NCI-H2081 (cell line): ENCODE measurements around the gene TNIK.
"Not testable (repeated sequence)": the region's sequence is repeated elsewhere in the genome, so short reads cannot be mapped to it uniquely, and the experiment has no call there.

Experiments
- DNase-seq, 2 experiments: peaks; one replicate each; lab custom pipeline; 2025; lab: John Stamatoyannopoulos, UW

Gene TNIK

GRCh38 chr3:171254315-171254714 is 205.9 kb downstream of the TNIK start:
- no peak for DNase-seq

GRCh38 chr3:171251835-171252234 is 208.4 kb downstream of the TNIK start:
- DNase-seq, result no peak

DNA sequence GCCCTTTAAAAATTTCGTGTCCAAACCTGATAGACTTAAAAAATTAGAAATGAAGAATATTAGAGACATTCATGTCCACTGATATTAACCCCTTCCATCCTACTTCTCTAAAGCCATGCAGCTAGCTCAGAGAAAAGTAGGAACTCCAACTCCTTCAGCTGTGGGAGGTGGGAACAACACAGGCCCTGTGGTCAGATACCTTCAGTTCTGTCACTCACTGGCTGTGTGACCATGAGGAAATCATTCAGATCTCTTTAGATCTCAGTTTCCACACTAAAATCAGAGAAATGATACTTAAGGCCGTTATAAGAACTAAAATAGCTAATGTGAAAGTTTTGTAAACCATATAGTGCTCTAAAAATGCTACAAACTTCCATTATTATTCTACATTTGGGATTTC is 209.8 kb downstream of the TNIK start:
- DNase-seq, result no peak

DNA sequence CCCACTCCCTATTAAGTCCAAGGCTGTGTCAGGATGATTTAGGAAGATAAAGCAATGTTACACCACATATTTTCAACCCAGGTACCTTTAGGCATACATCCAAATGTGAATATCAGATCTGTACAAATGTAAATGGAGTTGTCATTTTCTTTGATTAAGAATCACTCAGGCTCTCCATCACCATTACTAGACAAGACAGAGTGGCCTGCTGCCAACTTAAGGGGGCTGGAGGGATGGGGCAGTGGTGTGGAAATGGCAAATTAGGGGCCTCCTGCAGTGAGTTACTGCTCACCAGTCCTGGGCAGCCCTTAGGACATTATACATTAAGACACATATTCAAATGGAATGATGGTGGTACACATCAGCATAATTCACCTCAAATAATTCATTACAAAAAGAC is 211.0 kb downstream of the TNIK start:
- DNase-seq, result peak; percentile 46 to 47

DNA sequence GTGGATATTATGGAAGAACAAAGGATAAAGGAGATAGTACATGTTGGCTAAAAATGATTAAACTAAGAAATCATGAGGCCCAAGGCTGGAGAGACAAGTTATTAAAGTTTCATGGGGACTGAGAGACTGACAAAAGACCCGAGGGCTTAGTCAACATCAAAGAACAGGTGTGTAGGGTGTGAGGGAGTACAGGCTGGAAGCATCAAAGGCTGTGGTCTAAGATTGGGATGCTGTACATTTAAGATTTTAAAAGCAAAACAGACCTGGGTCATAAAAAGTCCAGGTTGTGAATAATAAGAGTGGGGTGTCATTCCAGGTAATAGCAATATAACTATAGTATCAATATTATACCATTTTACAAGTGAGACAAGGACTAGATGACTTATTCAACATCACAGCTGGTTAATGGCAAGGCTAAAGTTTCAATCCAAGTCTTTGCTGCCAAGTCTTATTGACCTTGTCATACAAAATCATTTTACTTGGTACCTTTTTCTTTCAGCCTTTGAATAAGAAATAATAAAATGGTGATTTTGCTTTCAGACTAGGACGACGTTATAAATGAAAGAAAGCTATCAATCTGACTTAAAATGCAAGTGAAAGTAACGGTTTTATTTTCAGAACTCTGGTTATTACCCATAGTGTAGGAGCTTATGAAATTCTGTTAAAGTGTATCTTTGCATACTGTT is 211.6 kb downstream of the TNIK start:
- no peak for DNase-seq

GRCh38 chr3:171245796-171246765 is 214.1 kb downstream of the TNIK start:
- DNase-seq, result no peak

- no peak for DNase-seq
Measured at GRCh38 chr3:171242951-171243350, 217.3 kb downstream of the TNIK start.

GRCh38 chr3:171242170-171242569 is 218.0 kb downstream of the TNIK start:
- DNase-seq, result no peak

DNA sequence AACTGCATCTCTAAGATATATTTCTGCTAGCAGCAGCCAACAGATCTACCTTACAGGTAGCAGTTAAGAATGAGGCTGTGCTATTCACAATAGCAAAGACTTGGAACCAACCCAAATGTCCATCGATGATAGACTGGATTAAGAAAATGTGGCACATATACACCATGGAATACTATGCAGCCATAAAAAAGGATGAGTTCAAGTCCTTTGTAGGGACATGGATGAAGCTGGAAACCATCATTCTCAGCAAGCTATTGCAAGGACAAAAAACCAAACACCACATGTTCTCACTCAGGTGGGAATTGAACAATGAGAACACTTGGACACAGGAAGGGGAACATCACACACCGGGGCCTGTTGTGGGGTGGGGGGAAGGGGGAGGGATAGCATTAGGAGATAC is 218.6 kb downstream of the TNIK start:
- not testable (repeated sequence) for DNase-seq

DNA sequence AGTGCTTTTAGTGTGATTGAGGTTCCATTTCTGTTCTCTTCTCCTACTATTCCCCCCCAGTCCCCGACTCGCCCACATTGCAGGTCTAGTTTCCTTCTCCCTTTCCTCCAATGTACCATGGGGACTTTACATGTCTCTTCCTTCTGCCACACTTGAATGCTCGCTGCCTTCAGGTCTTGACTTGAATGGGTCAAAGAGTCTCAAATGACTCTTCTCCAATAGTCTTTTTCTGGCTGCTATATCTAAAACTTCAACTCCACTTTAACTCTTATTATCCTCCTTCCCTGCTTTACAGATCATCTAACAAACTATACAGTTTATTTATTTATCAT is 219.7 kb downstream of the TNIK start:
- no peak for DNase-seq

- no peak for DNase-seq
Measured at GRCh38 chr3:171239757-171240503, 220.3 kb downstream of the TNIK start.

DNA sequence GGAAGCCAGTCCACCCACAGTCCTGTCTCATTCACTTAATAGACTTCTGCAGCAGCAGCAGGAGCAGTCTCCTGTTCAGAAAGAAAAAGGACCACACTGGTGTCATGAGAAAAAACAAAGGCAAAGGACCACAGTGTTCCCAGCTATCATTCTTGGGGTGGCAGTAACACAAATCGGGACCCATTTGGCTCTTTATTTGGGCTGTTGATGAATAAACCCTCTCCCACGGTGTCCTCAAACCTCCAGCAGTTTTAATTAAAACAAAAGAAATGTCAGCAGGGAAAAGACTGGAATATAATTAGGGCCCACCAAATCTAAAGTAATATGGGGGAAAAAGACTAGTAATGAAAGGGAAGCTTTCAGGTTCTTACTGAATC is 223.2 kb downstream of the TNIK start:
- DNase-seq, result no peak

- DNase-seq, result no peak
Measured at GRCh38 chr3:171236265-171237008, 223.8 kb downstream of the TNIK start.

- no peak for DNase-seq
Measured at GRCh38 chr3:171234298-171235010, 225.8 kb downstream of the TNIK start.

DNA sequence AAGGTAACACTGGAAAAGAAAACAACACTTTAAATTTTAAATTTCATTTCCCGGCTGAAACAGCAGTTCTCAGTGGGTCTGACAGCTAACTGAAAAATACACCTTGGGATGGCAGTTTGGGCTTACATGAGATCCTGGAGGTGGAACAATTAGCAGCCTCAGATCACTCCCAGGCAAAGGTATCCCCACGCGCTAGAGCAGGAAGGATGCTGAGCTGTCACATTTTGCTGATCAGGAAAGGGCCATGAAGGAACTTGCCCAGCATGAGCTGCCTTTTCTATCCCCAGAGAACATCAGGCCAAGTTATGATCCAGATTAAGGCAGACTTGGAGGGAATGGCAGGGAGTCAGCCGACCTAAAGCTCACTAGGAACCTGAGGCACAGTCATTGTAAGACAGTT is 228.8 kb downstream of the TNIK start:
- no peak for DNase-seq

DNA sequence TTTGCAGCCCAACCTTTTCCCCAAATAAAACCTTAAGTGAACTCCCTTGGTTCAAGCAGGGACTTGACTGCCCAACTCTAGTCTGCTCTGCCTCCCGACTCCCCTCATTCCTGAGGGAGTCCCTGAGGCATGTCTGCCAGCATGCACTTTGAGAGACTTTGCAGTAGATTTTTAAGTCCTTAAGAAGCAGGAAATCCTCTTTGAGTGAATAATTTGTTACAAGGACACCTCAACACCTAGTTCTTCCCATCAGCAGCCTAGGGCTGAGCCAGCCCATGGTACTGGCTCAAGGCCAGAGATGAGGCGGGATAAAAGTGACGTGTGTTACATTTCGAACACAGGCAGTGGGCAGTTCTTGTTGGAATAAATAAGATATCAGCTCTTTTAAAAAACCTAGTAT is 229.3 kb downstream of the TNIK start:
- no peak for DNase-seq

DNA sequence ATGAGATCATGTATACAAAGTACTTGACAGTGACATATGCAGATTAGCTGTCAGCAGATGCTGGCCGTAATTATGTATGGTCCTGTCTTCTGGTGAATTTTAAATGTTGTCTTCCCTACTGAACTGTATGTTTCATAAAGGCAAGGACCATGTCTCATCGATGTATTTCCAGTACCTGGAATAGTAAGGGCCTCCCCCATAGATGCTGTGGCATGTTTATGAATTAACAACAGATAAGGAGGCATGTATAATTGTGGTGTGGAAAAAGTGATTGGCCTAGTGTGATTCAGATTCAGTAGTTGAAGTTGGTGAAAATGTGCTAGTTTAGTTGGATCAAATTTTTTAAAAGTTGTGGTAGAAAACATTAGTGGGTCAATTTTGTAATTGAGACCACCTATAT is 231.0 kb downstream of the TNIK start:
- DNase-seq, result no peak

DNA sequence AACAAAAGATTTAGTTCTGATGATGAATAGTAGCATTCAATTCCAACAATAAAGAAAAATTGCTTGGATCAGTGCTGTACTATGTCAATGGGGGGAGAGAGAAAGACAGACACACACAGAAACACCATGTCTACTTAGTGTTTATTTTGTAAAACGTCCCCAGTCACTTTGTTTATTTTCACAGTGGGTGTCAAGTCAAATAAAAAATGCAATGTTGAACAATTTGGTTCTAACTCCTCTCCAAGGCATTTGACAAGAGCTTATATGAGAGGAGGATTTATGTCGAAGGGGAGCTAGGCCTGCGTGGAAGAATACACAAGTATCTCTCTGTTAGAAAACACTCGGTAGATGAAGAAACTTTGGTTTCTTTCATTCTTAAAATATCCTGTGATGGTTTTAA is 232.0 kb downstream of the TNIK start:
- peak in 1 of 2 experiments; percentile 46 for DNase-seq

DNA sequence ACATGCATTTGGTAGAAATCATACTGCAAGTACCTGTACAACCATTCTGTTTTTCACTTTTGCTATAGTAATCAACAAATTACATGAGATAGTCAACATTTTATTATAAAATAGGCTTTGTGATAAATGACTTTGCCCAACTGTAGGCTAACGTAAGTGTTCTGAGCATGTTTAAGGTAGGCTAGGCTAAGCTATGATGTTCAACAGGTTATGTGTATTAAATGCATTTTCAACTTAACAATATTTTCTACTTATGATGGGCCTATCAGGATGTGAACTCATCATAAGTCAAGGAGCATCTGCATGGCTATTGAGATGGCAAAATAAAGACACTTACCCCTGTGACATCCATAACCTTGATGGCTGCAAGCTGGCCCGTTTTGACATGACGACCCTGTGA is 232.4 kb downstream of the TNIK start:
- DNase-seq, result no peak

DNA sequence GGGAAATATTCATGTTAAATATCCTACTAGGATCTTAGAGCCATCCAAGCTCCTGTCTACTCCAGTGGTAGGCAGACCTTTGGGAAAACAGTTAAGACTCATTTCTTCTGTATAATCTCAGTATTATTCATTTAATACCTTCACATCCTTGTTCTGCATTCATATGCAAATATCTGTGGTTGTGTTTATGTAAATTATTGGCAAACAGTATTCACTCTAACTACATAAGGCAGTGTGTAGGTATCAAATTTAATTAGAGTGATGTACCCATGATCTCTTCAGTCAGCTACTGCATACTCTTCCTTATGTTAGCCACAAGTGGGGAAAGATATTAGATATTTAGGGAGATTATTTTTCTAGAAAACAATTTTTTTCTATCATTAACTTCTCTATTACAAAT is 232.8 kb downstream of the TNIK start:
- no peak for DNase-seq

GRCh38 chr3:171226794-171227193 is 233.4 kb downstream of the TNIK start:
- no peak for DNase-seq
